ENCODE results near the gene AOPEP.

GRCh38 chr9:94936419-94936818 lies 209.9 kb downstream of the AOPEP start:
- TF ChIP-seq CTCF (IDR thresholded peaks at IDR 0.05) (no peak), POLR2A (IDR thresholded peaks at IDR 0.05) (no peak)

All from uterus (tissue), 2 donors.